ENCODE measurements around the gene PFDN4.
A peak's percentile ranks its signal among the peaks of the same experiment; 100 is the strongest.

PFDN4 gene
- 6.0 to 14.7 (median 10.8) reads per million in 3 donors for total RNA-seq

DNA sequence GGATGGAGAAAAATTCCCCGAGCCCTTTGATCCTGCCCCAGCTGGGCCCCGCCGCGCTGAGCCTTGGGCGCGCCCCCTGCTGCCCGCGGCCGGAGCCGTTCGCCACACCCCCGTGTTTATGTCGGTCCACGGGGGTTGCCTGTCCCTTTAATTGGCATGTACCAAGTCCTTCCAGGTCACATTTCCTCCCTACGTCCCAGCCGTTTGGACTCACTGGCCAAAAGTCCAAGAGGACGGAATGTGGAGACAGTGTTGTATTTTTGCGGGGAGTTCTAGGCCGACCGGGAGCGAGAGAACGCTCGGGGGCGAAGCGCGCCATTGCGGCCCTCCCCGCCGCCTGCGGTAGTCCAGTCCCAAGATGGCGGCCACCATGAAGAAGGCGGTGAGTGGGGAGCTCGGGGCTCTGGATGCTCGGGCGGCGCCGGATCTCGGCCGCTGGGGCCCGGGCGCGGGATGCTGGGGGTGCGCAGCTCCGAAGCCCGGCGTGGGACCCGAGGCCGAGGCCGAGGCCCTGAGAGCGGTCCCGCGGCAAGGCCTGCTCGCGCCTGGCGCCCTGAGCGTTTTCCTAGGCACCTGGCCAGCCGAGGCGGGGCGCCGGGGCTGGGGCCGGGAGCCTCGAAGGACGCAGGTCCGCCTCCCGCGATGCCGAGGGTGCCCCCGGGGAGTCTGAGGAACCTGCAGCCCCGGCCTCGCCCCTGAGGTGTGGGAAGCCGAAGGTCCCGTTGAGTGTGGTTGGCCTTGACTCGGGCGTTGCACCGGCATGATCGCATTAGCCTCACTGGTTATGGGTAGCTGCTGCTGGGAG, at the start of gene PFDN4:
Gene PFDN4 (plus strand): TSS at position 345 of the 805 bp plus-strand sequence. CDS start 14 bp downstream, at position 359.
- peak within 1 kb of the TSS; percentile 89 for H3K4me3 ChIP-seq (ENCODE audit: insufficient read depth, low read depth, low read length, poor library complexity, severe bottlenecking)
- H3K27me3 ChIP-seq (replicated peaks; ENCODE audit: control insufficient read depth, insufficient read depth, low read length, poor library complexity, severe bottlenecking), result no peaks in the 10 kb centered on the region
- peaks cover 10% of the 10 kb centered on the region for H3K4me1 ChIP-seq (ENCODE audit: control insufficient read depth, insufficient read depth, low read length, poor library complexity, severe bottlenecking)
- peak within 1 kb of the TSS; percentile 97 for H3K27ac ChIP-seq (ENCODE audit: insufficient read depth, low read length, poor library complexity, severe bottlenecking)
- H3K36me3 ChIP-seq (ENCODE audit: control insufficient read depth, insufficient read depth, low read length), result no peaks in the 10 kb centered on the region
- H3K9me3 ChIP-seq (ENCODE audit: control insufficient read depth, low read length), result no peaks in the 10 kb centered on the region
- peak; percentile 51 to 68 (median 64) for DNase-seq

DNA sequence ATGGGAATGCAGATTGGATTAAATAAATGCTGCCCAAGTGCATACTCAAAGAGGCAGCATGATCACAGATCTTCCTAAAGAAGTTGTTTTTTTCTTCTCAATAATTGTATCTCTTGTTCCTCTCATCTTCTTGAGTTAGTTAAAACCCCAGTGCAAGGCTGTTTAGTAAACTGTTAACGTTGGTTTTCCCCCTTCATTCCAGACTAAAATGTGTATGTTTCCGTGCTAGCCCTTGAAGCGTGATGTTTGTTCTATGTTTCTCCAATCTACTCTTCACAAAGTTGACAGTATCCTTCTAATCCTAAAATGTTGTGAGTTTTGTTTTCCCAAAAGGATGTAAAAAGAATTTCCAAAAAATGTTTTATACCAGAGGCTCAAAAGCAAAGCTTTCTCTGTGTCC, 49.7 kb upstream of the PFDN4 start:
- no peaks in the 10 kb centered on the region for H3K4me1 ChIP-seq (ENCODE audit: control insufficient read depth, insufficient read depth, low read length, poor library complexity, severe bottlenecking)
- no peaks in the 10 kb centered on the region for H3K36me3 ChIP-seq (ENCODE audit: control insufficient read depth, insufficient read depth, low read length)
- H3K27ac ChIP-seq (ENCODE audit: insufficient read depth, low read length, poor library complexity, severe bottlenecking), result no peak overlapping the region
- H3K4me3 ChIP-seq (ENCODE audit: insufficient read depth, low read depth, low read length, poor library complexity, severe bottlenecking), result no peak overlapping the region
- H3K27me3 ChIP-seq (replicated peaks; ENCODE audit: control insufficient read depth, insufficient read depth, low read length, poor library complexity, severe bottlenecking), result peaks cover 3% of the 10 kb centered on the region
- no peak for DNase-seq
- H3K9me3 ChIP-seq (ENCODE audit: control insufficient read depth, low read length), result no peaks in the 10 kb centered on the region

GRCh38 chr20:54158856-54159418, 49.0 kb upstream of the PFDN4 start:
- Histone ChIP-seq H3K4me3 (ENCODE audit: insufficient read depth, low read depth, low read length, poor library complexity, severe bottlenecking) (no peak overlapping the region), H3K36me3 (ENCODE audit: control insufficient read depth, insufficient read depth, low read length) (no peaks in the 10 kb centered on the region), H3K4me1 (ENCODE audit: control insufficient read depth, insufficient read depth, low read length, poor library complexity, severe bottlenecking) (no peaks in the 10 kb centered on the region), H3K27ac (ENCODE audit: insufficient read depth, low read length, poor library complexity, severe bottlenecking) (no peak overlapping the region), H3K27me3 (replicated peaks; ENCODE audit: control insufficient read depth, insufficient read depth, low read length, poor library complexity, severe bottlenecking) (peaks cover 3% of the 10 kb centered on the region), H3K9me3 (ENCODE audit: control insufficient read depth, low read length) (no peaks in the 10 kb centered on the region)
- DNase-seq, result no peak

DNA sequence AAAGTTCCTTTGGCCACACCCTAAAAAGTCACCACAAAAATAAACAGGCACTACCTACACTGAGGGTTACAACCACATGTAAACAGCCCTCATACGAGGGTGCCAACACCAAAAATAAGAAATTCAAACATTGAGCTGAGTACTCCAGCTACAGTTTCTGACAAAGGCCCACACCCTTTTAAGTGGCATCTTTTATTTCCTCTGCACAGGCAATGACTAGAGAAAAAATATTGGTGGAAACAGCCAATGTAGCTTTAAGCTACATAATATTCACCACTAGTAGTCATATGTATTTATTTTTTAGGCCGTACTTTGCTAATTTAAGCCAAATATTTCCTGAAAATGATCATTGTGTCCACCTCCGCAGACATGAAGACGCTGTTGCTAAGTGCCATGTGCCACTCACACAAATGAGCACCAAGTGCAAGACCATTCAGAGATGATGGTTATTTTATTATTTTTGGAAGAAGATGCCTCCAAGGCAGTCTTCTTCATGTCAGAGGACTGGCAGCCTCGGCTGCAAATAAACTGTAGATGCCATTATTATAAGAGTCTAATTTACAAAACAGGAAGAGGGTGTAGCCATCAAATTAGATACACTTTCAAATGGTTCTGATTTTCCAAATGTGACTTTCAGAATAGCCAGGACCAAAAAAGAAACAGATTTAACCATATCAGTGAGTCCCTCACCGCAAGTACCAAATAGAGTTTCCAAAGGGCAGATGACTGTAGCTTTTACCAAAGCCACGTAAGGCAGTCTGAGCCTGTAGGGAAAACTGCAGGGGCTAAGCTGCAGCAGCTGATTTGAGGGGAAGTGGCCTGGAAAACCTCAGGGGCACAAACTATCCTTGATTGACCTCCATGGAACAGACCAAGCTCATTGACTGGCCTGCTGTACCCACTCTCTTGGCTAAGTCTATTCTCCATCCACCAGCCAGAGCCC, 47.6 kb upstream of the PFDN4 start:
- DNase-seq, result no peak
- Histone ChIP-seq H3K27me3 (replicated peaks; ENCODE audit: control insufficient read depth, insufficient read depth, low read length, poor library complexity, severe bottlenecking) (peaks cover 3% of the 10 kb centered on the region), H3K27ac (ENCODE audit: insufficient read depth, low read length, poor library complexity, severe bottlenecking) (no peak overlapping the region)

DNA sequence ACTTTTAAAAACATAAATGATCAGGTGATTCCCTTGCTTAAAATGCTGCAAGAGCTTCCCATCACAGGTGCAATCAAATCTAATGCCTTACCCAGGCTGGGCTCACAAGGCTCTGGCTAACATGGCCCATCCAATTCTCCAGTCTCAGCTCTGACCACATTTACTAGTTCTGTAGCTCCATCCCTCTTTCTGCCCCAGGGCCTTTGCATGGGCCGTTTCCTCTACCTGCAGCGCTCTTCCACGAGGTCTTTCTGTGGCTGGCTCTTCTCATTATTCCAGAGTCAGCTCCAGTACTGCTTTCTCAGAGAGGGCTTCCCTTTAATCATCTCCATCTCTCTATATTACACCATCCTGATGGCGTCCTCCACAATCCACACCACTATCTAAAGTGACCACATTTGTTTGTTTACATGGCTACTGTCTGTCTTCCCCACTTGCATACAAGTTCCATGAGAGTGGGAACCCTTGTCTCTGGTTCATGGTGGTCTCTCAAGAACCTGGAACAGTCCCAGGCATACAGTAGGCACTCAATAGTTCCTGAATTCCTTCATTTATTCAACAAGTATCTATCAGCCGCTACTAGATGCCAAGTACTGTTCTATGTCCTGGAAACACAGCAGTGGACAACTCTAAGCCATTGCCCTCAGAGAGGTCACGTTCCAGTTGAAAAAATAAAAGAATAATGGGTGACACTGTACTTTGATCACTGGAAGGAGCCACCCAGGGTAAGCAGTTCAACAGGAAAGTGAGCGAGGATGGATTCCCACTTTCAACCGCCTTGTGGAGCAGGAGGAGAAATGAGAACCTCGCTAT, 46.7 kb upstream of the PFDN4 start:
- Histone ChIP-seq H3K27ac (ENCODE audit: insufficient read depth, low read length, poor library complexity, severe bottlenecking) (no peak overlapping the region), H3K4me1 (ENCODE audit: control insufficient read depth, insufficient read depth, low read length, poor library complexity, severe bottlenecking) (no peaks in the 10 kb centered on the region), H3K9me3 (ENCODE audit: control insufficient read depth, low read length) (no peaks in the 10 kb centered on the region), H3K4me3 (ENCODE audit: insufficient read depth, low read depth, low read length, poor library complexity, severe bottlenecking) (no peak overlapping the region), H3K36me3 (ENCODE audit: control insufficient read depth, insufficient read depth, low read length) (no peaks in the 10 kb centered on the region), H3K27me3 (replicated peaks; ENCODE audit: control insufficient read depth, insufficient read depth, low read length, poor library complexity, severe bottlenecking) (peaks cover 3% of the 10 kb centered on the region)
- DNase-seq, result no peak

More for the DNA sequence above, 47.6 kb upstream of the PFDN4 start:
- Histone ChIP-seq H3K9me3 (ENCODE audit: control insufficient read depth, low read length) (no peaks in the 10 kb centered on the region), H3K4me3 (ENCODE audit: insufficient read depth, low read depth, low read length, poor library complexity, severe bottlenecking) (no peak overlapping the region), H3K4me1 (ENCODE audit: control insufficient read depth, insufficient read depth, low read length, poor library complexity, severe bottlenecking) (no peaks in the 10 kb centered on the region), H3K36me3 (ENCODE audit: control insufficient read depth, insufficient read depth, low read length) (no peaks in the 10 kb centered on the region)

- no peak overlapping the region for H3K4me3 ChIP-seq (ENCODE audit: insufficient read depth, low read depth, low read length, poor library complexity, severe bottlenecking)
- no peaks in the 10 kb centered on the region for H3K36me3 ChIP-seq (ENCODE audit: control insufficient read depth, insufficient read depth, low read length)
- H3K4me1 ChIP-seq (ENCODE audit: control insufficient read depth, insufficient read depth, low read length, poor library complexity, severe bottlenecking), result no peaks in the 10 kb centered on the region
- DNase-seq, result no peak
- H3K27ac ChIP-seq (ENCODE audit: insufficient read depth, low read length, poor library complexity, severe bottlenecking), result no peak overlapping the region
- peaks cover 3% of the 10 kb centered on the region for H3K27me3 ChIP-seq (replicated peaks; ENCODE audit: control insufficient read depth, insufficient read depth, low read length, poor library complexity, severe bottlenecking)
- no peaks in the 10 kb centered on the region for H3K9me3 ChIP-seq (ENCODE audit: control insufficient read depth, low read length)
Observed at GRCh38 chr20:54161821-54162149, 46.1 kb upstream of the PFDN4 start.

DNA sequence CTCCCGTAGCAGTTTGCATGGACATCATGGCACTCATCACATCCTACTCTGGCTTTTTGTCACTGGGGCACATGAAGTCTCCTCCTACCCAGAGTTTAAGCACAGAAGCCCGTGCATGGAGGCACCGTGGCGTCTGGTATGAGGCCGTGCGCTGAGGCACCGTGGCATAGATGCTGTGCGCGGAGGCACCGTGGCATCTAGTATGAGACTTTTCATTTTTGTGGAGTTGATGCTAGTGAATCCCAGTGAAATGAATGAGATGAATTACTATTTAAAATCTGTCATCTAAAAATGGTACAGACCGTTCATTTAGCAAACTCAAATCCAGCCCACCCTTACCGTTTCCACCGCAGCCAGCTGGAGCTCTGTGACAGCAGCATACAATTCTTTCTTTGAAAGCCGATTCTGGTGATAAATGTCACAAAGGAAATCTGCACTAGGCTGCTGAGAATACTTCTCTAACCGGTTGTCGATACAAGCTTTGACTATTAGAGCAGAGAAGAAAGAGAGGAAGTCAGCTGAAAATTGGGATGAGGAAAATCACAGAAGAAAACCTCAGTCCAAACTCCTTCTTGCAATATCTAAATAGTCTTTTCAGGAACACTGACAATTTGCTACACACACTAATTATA, 45.4 kb upstream of the PFDN4 start:
- no peaks in the 10 kb centered on the region for H3K36me3 ChIP-seq (ENCODE audit: control insufficient read depth, insufficient read depth, low read length)
- no peak for DNase-seq
- no peaks in the 10 kb centered on the region for H3K9me3 ChIP-seq (ENCODE audit: control insufficient read depth, low read length)
- no peaks in the 10 kb centered on the region for H3K4me1 ChIP-seq (ENCODE audit: control insufficient read depth, insufficient read depth, low read length, poor library complexity, severe bottlenecking)
- H3K4me3 ChIP-seq (ENCODE audit: insufficient read depth, low read depth, low read length, poor library complexity, severe bottlenecking), result no peak overlapping the region
- no peak overlapping the region for H3K27ac ChIP-seq (ENCODE audit: insufficient read depth, low read length, poor library complexity, severe bottlenecking)
- peaks cover 3% of the 10 kb centered on the region for H3K27me3 ChIP-seq (replicated peaks; ENCODE audit: control insufficient read depth, insufficient read depth, low read length, poor library complexity, severe bottlenecking)

DNA sequence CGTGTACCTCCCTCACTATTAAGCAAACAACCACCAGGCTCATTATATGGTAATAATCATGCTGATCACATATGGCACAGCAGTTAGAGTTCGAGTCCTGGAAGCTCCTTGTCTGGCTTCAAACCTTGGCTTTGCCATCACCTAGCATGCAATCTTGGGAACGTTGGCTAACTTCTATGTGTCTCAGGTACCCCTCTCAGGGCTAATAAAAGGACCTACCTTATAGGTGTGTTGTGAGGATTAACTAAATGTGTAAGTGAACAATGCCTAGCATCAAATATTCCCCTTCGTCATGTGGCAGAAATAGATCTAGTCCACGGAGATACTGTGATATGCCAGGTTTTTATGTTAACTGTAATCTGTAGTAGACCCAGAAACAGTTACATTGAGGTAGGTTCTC, 44.5 kb upstream of the PFDN4 start:
- peaks cover 3% of the 10 kb centered on the region for H3K27me3 ChIP-seq (replicated peaks; ENCODE audit: control insufficient read depth, insufficient read depth, low read length, poor library complexity, severe bottlenecking)
- no peak overlapping the region for H3K27ac ChIP-seq (ENCODE audit: insufficient read depth, low read length, poor library complexity, severe bottlenecking)
- no peaks in the 10 kb centered on the region for H3K36me3 ChIP-seq (ENCODE audit: control insufficient read depth, insufficient read depth, low read length)
- no peaks in the 10 kb centered on the region for H3K9me3 ChIP-seq (ENCODE audit: control insufficient read depth, low read length)
- no peak for DNase-seq
- no peaks in the 10 kb centered on the region for H3K4me1 ChIP-seq (ENCODE audit: control insufficient read depth, insufficient read depth, low read length, poor library complexity, severe bottlenecking)
- no peak overlapping the region for H3K4me3 ChIP-seq (ENCODE audit: insufficient read depth, low read depth, low read length, poor library complexity, severe bottlenecking)

GRCh38 chr20:54165014-54165413, 42.9 kb upstream of the PFDN4 start:
- no peaks in the 10 kb centered on the region for H3K4me1 ChIP-seq (ENCODE audit: control insufficient read depth, insufficient read depth, low read length, poor library complexity, severe bottlenecking)
- no peaks in the 10 kb centered on the region for H3K9me3 ChIP-seq (ENCODE audit: control insufficient read depth, low read length)
- DNase-seq, result no peak
- no peak overlapping the region for H3K4me3 ChIP-seq (ENCODE audit: insufficient read depth, low read depth, low read length, poor library complexity, severe bottlenecking)
- H3K36me3 ChIP-seq (ENCODE audit: control insufficient read depth, insufficient read depth, low read length), result no peaks in the 10 kb centered on the region
- H3K27ac ChIP-seq (ENCODE audit: insufficient read depth, low read length, poor library complexity, severe bottlenecking), result no peak overlapping the region
- peaks cover 3% of the 10 kb centered on the region for H3K27me3 ChIP-seq (replicated peaks; ENCODE audit: control insufficient read depth, insufficient read depth, low read length, poor library complexity, severe bottlenecking)

Data from effector memory CD4-positive, alpha-beta T cell (primary cell).